Kidney epithelial cell (primary cell): ENCODE measurements around the gene LRP11. TPM values are rescaled to one million over a fixed set of nuclear protein-coding genes. Genes with fewer than 3 reads are reported as not detected.

ENCODE experiments used
- DNase-seq: peaks from one replicate; pipeline ENCODE4 v3.0.0-alpha.2; 2010; ENCODE audit warnings: low read depth
- H3K27me3 ChIP-seq: 2 replicates; pipeline ENCODE4 v1.6.0; 2011; ENCODE audit warnings: low read length; ENCODE audit not compliant: control insufficient read depth, insufficient read depth
- H3K36me3 ChIP-seq: 2 replicates; pipeline ENCODE4 v1.5.1; 2011; ENCODE audit warnings: low read length; ENCODE audit not compliant: control insufficient read depth, insufficient read depth
- H3K4me3 ChIP-seq: 2 replicates; pipeline ENCODE4 v1.5.1; 2011; ENCODE audit warnings: low read depth, mild to moderate bottlenecking, control low read depth, low read length
- CTCF ChIP-seq: IDR thresholded peaks from 2 replicates; pipeline ENCODE4 v1.5.1; 2011; ENCODE audit warnings: mild to moderate bottlenecking, moderate library complexity, low read length, control low read depth, inconsistent platforms; ENCODE audit not compliant: insufficient read depth, poor library complexity, severe bottlenecking
- total RNA-seq: library from RNA; depleted of rRNA; stranded (reverse); fragments of >200 nt; gene quantifications from 2 replicates; pipeline ENCODE4 v1.2.3, GENCODE V29; 2015

The LRP11 gene
- total RNA-seq, 1 donor from 2014 or later, result 37.9 TPM

- Histone ChIP-seq H3K27me3 (peaks cover 5% of the 10 kb centered on the region), H3K36me3 (no peaks in the 10 kb centered on the region), H3K4me3 (no peak overlapping the region)
- no peak for TF ChIP-seq CTCF
- DNase-seq, result no peak
Measured at GRCh38 chr6:149888093-149888492, 23.9 kb upstream of the LRP11 start.

DNA sequence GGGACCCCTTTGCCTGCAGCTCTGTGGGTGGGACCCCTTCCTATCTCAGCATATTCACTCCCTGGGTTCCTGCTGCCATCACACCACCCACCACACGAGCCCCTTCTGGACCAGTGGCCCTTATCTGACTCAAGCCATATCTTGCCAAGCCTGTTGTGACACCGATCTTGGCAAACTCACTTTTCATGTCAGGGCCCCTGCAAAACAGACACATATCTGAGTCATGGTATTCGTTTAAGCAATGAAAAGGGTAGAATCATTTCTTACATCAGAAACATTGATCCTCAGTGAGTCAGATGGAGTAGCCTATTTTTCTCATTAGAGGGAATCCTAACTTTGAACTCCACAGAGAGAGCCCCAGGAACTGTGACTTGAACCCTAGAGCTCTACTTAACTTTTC lies 23.2 kb upstream of the LRP11 start:
- H3K4me3 ChIP-seq, result no peak overlapping the region
- no peaks in the 10 kb centered on the region for H3K36me3 ChIP-seq
- DNase-seq, result no peak
- no peak for TF ChIP-seq CTCF
- H3K27me3 ChIP-seq, result peaks cover 5% of the 10 kb centered on the region

- no peak overlapping the region for H3K4me3 ChIP-seq
- no peak for DNase-seq
- no peaks in the 10 kb centered on the region for H3K36me3 ChIP-seq
- TF ChIP-seq CTCF, result no peak
- peaks cover 7% of the 10 kb centered on the region for H3K27me3 ChIP-seq
Measured at GRCh38 chr6:149885888-149886287, 21.7 kb upstream of the LRP11 start.

- TF ChIP-seq CTCF, result no peak
Measured at GRCh38 chr6:149884617-149885016, 20.5 kb upstream of the LRP11 start.

GRCh38 chr6:149884215-149884614 lies 20.1 kb upstream of the LRP11 start:
- no peak for DNase-seq

More at GRCh38 chr6:149884617-149885016, 20.5 kb upstream of the LRP11 start:
- Histone ChIP-seq H3K27me3 (peaks cover 13% of the 10 kb centered on the region), H3K4me3 (no peak overlapping the region), H3K36me3 (no peaks in the 10 kb centered on the region)
- no peak for DNase-seq

GRCh38 chr6:149881860-149882259 lies 17.7 kb upstream of the LRP11 start:
- TF ChIP-seq CTCF, result no peak
- peaks cover 13% of the 10 kb centered on the region for H3K27me3 ChIP-seq
- no peak overlapping the region for H3K4me3 ChIP-seq
- no peak for DNase-seq
- H3K36me3 ChIP-seq, result no peaks in the 10 kb centered on the region

More at GRCh38 chr6:149884215-149884614, 20.1 kb upstream of the LRP11 start:
- Histone ChIP-seq H3K4me3 (no peak overlapping the region), H3K27me3 (peaks cover 13% of the 10 kb centered on the region), H3K36me3 (no peaks in the 10 kb centered on the region)
- no peak for TF ChIP-seq CTCF
